ENCODE measurements around the gene CCDC27. TPM values are rescaled to one million over a fixed set of nuclear protein-coding genes. Genes with fewer than 3 reads are reported as not detected.
"Not testable (repeated sequence)": the region's sequence is repeated elsewhere in the genome, so short reads cannot be mapped to it uniquely, and the experiment has no call there.

CCDC27 gene
- total RNA-seq, 4 donors from 2014 or later: not detected

DNA sequence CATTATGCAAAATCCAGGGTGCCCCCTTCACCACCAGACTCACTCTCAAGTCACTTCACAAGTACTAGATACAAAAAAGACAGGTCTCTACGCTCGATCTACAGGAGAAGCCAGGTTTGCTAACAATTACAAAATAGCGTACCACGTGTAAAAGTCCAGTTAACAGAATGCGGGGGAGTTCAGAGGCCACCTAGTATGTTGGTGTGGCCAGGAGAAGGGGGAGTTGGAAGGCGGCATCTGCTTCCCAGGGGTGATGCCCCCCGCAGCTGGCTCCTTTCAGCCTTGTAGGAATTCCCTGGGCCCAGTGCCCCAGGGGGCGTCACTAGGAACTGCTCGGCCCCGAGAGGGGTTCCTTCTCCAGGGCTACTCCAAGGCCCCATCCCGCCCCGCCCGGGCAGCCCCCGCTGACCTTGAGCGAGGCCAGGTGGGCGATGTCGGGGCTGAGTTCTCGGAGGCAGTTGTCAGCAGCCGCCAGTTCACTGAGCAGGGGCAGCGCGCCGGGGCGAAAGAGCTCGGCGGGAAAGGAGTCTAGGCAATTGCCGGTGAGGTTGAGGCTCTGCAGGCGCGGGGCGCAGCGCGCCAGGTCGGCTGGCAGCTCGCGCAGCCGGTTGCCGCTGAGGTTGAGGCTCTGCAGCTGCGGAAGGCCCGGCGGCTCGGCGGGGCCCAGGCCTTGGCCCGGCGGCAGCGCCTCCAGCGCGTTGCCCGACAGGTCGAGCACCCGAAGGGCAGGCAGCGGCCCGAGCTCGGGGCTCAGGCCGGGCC lies 43.4 kb downstream of the CCDC27 start:
- H3K27ac ChIP-seq: peak overlapping the region; percentile 18 to 71 (median 43)
- no peak for TF ChIP-seq POLR2A (IDR thresholded peaks at IDR 0.05)
- TF ChIP-seq, protein P1, sequence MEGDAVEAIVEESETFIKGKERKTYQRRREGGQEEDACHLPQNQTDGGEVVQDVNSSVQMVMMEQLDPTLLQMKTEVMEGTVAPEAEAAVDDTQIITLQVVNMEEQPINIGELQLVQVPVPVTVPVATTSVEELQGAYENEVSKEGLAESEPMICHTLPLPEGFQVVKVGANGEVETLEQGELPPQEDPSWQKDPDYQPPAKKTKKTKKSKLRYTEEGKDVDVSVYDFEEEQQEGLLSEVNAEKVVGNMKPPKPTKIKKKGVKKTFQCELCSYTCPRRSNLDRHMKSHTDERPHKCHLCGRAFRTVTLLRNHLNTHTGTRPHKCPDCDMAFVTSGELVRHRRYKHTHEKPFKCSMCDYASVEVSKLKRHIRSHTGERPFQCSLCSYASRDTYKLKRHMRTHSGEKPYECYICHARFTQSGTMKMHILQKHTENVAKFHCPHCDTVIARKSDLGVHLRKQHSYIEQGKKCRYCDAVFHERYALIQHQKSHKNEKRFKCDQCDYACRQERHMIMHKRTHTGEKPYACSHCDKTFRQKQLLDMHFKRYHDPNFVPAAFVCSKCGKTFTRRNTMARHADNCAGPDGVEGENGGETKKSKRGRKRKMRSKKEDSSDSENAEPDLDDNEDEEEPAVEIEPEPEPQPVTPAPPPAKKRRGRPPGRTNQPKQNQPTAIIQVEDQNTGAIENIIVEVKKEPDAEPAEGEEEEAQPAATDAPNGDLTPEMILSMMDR (IDR thresholded peaks at IDR 0.05): no peak
- DNase-seq: no peak
- no peaks in the 10 kb centered on the region for H3K27me3 ChIP-seq
- no peaks in the 10 kb centered on the region for H3K9me3 ChIP-seq
- peaks cover 0 to 7% (median 0%) of the 10 kb centered on the region in 3 donors for H3K36me3 ChIP-seq
- peak overlapping the region; percentile 69 to 98 (median 98) for H3K4me3 ChIP-seq
- peaks cover 3 to 31% (median 16%) of the 10 kb centered on the region in 4 donors for H3K4me1 ChIP-seq

DNA sequence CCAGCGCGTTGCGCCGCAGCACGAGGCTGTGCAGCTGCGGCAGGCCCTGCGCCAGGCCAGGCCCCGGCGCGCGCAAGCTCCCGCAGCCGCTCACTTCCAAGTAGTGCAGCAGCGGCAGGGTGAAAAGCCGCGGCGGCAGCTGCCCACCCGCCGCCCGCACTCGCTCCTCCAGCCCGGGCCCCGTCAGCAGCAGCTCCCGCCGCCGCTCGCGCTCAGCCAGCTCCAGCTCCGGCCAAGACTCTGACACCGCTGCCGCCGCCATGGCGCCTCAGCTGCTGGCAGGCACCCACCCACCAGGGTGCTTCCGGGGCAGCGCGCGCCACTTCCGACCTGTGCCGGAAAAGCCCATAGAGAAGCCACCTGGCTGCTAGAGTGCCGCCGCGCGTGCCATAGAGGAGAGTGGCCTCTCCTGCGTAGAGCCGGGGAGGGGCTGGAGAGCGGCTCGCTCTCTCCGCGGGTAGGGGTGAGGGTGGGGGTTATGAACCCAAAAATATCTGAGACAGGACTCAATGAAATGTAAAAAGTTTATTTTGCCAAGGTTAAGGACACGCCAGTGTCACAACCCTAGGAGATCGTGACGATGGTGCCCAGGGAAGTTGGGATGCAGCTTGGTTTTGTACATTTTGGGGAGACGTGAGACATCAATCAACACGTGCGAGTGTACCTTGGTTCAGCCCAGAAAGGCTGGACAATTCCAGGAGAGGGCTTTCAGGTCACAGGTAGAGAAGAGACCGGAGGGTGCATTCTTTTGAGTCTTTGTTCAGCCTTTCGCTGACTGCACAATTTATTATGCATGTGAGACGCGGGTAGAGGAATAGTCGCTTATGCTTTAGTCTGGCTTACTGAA lies 44.2 kb downstream of the CCDC27 start, which contains the start of gene LRRC47:
Gene LRRC47 (minus strand): TSS at position 284 of the 847 bp plus-strand sequence. CDS start 22 bp downstream, at position 262.
- peak within 1 kb of the TSS; percentile 32 to 71 (median 46) for H3K27ac ChIP-seq
- TF ChIP-seq POLR2A (IDR thresholded peaks at IDR 0.05): peak; percentile 55 to 58
- TF ChIP-seq, protein P1 (IDR thresholded peaks at IDR 0.05): peak in 2 of 6 experiments; percentile 17 to 27
- no peaks in the 10 kb centered on the region for H3K9me3 ChIP-seq
- H3K36me3 ChIP-seq: no peaks in the 10 kb centered on the region
- H3K27me3 ChIP-seq: no peaks in the 10 kb centered on the region
- H3K4me1 ChIP-seq: peaks cover 3 to 31% (median 16%) of the 10 kb centered on the region in 4 donors
- H3K4me3 ChIP-seq: peak within 1 kb of the TSS; percentile 69 to 98 (median 98)
- peak; percentile 92 to 97 (median 95) for DNase-seq

DNA sequence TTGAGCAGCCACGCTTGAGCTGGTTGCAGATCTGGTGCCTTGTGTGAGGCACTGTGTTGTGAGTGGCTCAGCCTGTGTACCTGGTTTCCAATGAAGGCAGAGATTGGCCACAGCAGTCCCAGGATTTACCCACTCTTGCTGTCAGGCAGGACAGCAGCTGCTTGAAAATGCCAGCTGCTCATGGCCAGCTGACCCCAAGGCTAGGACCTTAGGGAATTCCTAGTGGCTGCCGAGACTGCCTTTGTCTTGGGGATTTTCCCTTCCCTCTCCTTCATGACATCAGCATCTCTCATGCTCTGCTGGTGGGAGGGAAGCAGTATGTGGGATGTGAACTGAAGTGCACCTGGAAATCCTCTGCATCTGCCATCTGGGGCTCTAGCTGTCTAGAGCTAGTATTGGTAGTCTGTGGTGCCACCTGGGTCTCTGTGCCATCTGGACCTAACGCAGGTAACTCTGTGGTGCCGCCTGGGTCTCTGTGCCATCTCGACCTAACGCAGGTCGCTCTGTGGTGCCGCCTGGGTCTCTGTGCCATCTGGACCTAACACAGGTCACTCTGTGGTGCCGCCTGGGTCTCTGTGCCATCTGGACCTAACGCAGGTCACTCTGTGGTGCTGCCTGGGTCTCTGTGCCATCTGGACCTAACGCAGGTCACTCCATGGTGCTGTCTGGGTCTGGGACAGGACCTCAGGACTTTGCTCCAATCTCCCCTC lies 47.9 kb downstream of the CCDC27 start:
- no peaks in the 10 kb centered on the region for H3K36me3 ChIP-seq
- H3K27me3 ChIP-seq: no peaks in the 10 kb centered on the region
- H3K27ac ChIP-seq: no peak overlapping the region
- H3K4me1 ChIP-seq: peaks cover 0 to 7% (median 6%) of the 10 kb centered on the region in 4 donors
- no peak overlapping the region for H3K4me3 ChIP-seq
- no peaks in the 10 kb centered on the region for H3K9me3 ChIP-seq
- TF ChIP-seq POLR2A (IDR thresholded peaks at IDR 0.05): no peak
- TF ChIP-seq, protein P1 (IDR thresholded peaks at IDR 0.05): no peak
- no peak for DNase-seq

DNA sequence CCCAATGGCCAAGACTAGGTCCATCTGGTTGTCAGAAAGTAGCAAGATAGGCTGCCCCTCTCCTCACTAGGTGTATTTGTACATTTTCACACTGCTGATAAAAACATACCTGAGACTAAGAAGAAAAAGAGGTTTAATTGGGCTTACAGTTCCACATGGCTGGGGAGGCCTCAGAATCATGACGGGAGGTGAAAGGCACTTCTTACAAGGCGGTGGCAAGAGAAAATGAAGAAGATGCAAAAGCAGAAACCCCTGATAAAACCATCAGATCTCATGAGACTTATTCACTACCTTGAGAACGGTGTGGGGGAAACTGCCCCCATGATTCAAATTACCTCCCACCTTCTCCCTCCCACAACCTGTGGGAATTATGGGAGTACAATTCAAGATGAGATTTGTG lies 48.5 kb downstream of the CCDC27 start:
- H3K36me3 ChIP-seq: not testable (repeated sequence)

DNA sequence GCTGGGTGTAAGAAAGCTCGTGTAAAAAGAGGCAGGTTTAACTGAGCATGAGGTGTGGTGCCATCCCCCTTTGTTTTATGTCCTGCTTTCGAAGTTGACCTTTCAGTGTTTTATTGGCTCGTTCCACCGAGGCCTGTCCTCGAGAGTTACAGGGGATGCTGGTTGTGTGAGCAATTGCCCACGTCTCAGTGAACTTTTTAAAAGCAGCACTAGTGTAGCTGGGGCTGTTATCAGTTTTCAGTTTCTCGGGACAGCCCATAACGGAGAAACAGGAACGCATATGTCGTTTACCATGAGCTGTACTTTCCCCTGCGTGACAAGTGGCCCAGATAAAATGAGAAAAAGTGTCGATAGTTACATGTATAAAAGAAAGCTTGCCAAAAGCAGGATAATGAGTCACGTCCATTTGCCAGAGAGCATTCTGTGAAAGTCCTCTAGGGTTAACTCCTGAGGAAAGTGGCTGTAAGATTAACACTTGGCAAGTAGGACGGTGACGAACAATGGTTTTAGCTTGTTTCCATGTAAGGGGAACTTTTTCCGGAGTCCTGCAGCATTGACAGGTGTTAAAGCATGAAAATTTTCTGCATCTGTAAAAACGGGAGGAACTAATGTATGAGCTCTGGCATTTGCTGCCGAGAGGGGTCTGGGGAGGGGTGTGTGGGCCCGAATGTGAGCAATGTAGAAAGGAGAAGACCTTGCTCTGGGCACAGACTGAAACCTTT lies 51.8 kb downstream of the CCDC27 start:
- no peak for DNase-seq
- H3K27me3 ChIP-seq: no peaks in the 10 kb centered on the region
- H3K27ac ChIP-seq: no peak overlapping the region
- H3K4me3 ChIP-seq: no peak overlapping the region
- no peaks in the 10 kb centered on the region for H3K4me1 ChIP-seq
- no peaks in the 10 kb centered on the region for H3K9me3 ChIP-seq
- TF ChIP-seq, protein P1 (IDR thresholded peaks at IDR 0.05): no peak
- no peak for TF ChIP-seq POLR2A (IDR thresholded peaks at IDR 0.05)
- no peaks in the 10 kb centered on the region for H3K36me3 ChIP-seq

More for the DNA sequence above, 48.5 kb downstream of the CCDC27 start:
- not testable (repeated sequence) for DNase-seq, H3K27me3 ChIP-seq, H3K4me3 ChIP-seq, H3K9me3 ChIP-seq, H3K27ac ChIP-seq, H3K4me1 ChIP-seq

DNA sequence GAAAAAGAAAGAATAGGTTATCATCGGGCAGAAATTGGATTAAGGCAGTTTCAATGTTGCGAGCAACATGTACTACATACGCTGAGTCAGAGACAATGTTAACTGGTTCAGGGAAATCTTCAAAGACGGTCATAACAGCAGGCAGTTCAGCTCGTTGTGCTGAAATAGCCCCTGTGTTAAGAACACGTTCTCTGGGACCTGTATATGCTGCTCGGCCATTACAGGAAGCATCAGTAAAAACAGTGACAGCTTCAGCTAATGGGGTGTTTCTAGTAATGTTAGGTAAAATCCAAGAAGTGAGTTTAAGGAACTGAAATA lies 52.3 kb downstream of the CCDC27 start:
- not testable (repeated sequence) for H3K36me3 ChIP-seq, H3K27me3 ChIP-seq, H3K9me3 ChIP-seq, H3K4me3 ChIP-seq, H3K4me1 ChIP-seq, H3K27ac ChIP-seq, DNase-seq

Data from Peyer's patch (tissue), 4 donors.